Spinal cord (tissue), 10 donors: Measurements from ENCODE around the gene ZNF860. TPM values are rescaled to one million over a fixed set of nuclear protein-coding genes. Genes with fewer than 3 reads are reported as not detected.

Source experiments
- DNase-seq, 6 donors: peaks; one replicate each; pipeline versions ENCODE4 v3.0.0 to v3.0.0-alpha.2; 2013 to 2015; ENCODE audit warnings: low spot score in 6 of 6, low read depth in 4 of 6
- H3K27ac ChIP-seq: one replicate; pipeline ENCODE4 v1.5.1; 2013; ENCODE audit warnings: low read depth, low read length, control low read depth
- H3K27me3 ChIP-seq: one replicate; pipeline ENCODE4 v1.6.1; 2013; ENCODE audit warnings: low read length; ENCODE audit not compliant: control insufficient read depth, insufficient read depth
- H3K36me3 ChIP-seq: one replicate; pipeline ENCODE4 v1.6.1; 2013; ENCODE audit warnings: low read length; ENCODE audit not compliant: control insufficient read depth, insufficient read depth
- H3K4me1 ChIP-seq: one replicate; pipeline ENCODE4 v1.6.1; 2013; ENCODE audit warnings: low read length; ENCODE audit not compliant: control insufficient read depth, insufficient read depth
- H3K4me3 ChIP-seq: one replicate; pipeline ENCODE4 v1.5.1; 2013; ENCODE audit warnings: low read depth, low read length, control low read depth
- H3K9me3 ChIP-seq: one replicate; pipeline ENCODE4 v1.6.1; 2013; ENCODE audit warnings: low read length; ENCODE audit not compliant: control insufficient read depth, insufficient read depth
- WGBS: methylation state at CpG from one replicate; pipeline ENCODE4 v1.1.5; 2013; ENCODE audit warnings: missing lambda C conversion rate; ENCODE audit not compliant: insufficient coverage; 5-methylcytosine and 5-hydroxymethylcytosine counted together
- polyA plus RNA-seq, 2 donors: library from polyadenylated mRNA; unstranded; fragments of 120-200 nt; gene quantifications; one replicate each; pipeline ENCODE4 v1.2.1, GENCODE V29; 2013; ENCODE audit not compliant: insufficient read length in 2 of 2
- total RNA-seq, 2 donors: library from RNA; depleted of rRNA in 1 of 2; stranded (reverse); fragments of 120-200 nt in 1 of 2; fragments of >200 nt in 1 of 2; gene quantifications; one replicate each; pipeline versions ENCODE4 v1.2.3 to v1.2.4, GENCODE V29; 2013 to 2014
- donor health status: healthy.

Gene ZNF860
- total and polyA plus RNA-seq, 4 donors, result 1.0 to 2.7 (median 1.7) TPM

GRCh38 chr3:31959251-31959650 lies 22.3 kb upstream of the ZNF860 start:
- Histone ChIP-seq H3K4me3 (no peak overlapping the region), H3K27ac (no peak overlapping the region), H3K9me3 (no peaks in the 10 kb centered on the region), H3K4me1 (peaks cover 2% of the 10 kb centered on the region), H3K36me3 (no peaks in the 10 kb centered on the region), H3K27me3 (peaks cover 2% of the 10 kb centered on the region)
- DNase-seq, result no peak
- WGBS, result no CpG with 5 or more reads among the region's 2 CpGs

DNA sequence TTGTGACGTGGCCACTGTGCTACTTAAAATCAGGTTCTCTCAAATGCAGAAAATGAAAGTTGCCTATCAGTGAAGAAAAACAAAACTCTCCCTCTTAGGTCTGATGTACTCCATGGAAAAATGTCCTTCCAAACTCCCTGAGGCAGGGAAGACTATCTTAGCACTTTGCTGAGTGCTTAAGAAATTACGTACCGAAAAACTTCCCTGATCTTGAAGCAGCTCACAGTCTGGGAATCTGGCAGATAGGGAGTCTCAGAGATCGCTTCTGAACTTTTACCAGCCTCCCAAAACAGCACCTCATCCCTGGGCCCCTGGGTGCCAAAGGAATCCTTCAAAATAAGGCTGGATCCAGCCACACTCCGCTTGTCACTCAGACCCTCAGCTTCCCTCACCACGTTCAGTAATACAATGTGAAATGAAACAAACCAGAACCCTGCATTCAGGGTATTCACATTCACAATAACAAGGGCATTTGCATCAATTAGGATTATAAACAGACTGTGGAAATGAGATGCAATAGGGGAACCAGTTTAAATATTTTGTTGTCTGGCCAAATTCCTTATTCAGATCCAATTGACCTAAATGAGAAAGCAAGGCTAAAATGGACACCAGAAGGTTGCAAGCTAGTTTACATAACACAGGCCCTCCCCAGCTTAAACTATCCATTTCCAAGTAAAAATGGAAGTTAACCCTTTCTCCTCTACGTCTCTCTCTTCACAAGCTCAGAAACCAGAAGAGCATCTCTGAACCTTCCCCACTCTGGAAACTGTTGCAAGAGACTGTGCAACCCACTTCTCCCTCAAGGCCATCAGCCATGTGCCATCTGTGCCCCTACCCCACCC lies 21.4 kb upstream of the ZNF860 start:
- no peaks in the 10 kb centered on the region for H3K36me3 ChIP-seq
- H3K27me3 ChIP-seq, result peaks cover 2% of the 10 kb centered on the region
- 34% methylated on average over 5 of the region's 7 CpGs for WGBS
- H3K4me1 ChIP-seq, result peaks cover 2% of the 10 kb centered on the region
- H3K9me3 ChIP-seq, result no peaks in the 10 kb centered on the region
- peak in 2 of 6 donors; percentile 23 to 65 for DNase-seq
- peak overlapping the region; percentile 52 for H3K27ac ChIP-seq
- no peak overlapping the region for H3K4me3 ChIP-seq

GRCh38 chr3:31960793-31961431 lies 20.6 kb upstream of the ZNF860 start:
- H3K4me1 ChIP-seq, result peaks cover 2% of the 10 kb centered on the region
- peaks cover 2% of the 10 kb centered on the region for H3K27me3 ChIP-seq
- H3K36me3 ChIP-seq, result no peaks in the 10 kb centered on the region
- DNase-seq, result no peak
- no peak overlapping the region for H3K4me3 ChIP-seq
- no peaks in the 10 kb centered on the region for H3K9me3 ChIP-seq
- whole genome bisulfite sequencing, result 80% methylated on average over 1 of the region's 4 CpGs
- H3K27ac ChIP-seq, result no peak overlapping the region

- no peak for DNase-seq
- no peaks in the 10 kb centered on the region for H3K36me3 ChIP-seq
- no peak overlapping the region for H3K27ac ChIP-seq
- peaks cover 2% of the 10 kb centered on the region for H3K27me3 ChIP-seq
- peaks cover 2% of the 10 kb centered on the region for H3K4me1 ChIP-seq
- H3K4me3 ChIP-seq, result no peak overlapping the region
- H3K9me3 ChIP-seq, result no peaks in the 10 kb centered on the region
- WGBS, result 100% methylated on average over 1 of the region's 2 CpGs
These were observed 18.7 kb upstream of the ZNF860 start for GRCh38 chr3:31962801-31963205.

DNA sequence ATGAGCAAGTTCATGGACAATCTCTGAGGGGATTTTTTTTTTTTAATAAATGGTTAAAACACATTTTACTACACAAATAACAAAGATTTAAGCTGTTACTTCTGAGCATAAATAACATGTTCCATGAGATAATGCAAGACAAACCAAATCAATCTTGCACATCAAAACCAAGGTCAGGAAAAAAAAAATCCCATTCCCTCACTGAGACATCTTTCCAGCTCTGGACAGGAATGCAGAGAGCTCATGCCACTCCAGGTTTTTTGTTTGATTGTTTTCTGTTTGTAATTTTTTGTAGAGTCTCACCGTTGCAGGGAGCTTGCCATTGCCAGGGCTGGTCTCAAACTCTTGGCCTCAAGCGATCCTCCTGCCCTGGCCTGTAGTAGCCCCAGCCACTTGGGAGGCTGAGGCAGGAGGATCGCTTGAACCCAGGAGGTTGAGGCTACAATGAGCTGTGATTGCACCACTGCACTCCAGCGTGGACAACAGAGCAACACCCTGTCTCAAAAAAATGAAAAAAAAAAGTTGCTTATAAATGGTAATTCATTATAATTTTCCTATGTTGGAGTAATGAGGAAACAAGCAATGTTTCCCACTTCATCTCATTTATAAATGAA lies 14.5 kb upstream of the ZNF860 start:
- Histone ChIP-seq H3K36me3 (no peaks in the 10 kb centered on the region), H3K4me1 (no peaks in the 10 kb centered on the region), H3K27me3 (peaks cover 2% of the 10 kb centered on the region), H3K4me3 (no peak overlapping the region), H3K27ac (no peak overlapping the region), H3K9me3 (no peaks in the 10 kb centered on the region)
- WGBS, result 89% methylated on average over 3 of the region's 4 CpGs
- no peak for DNase-seq

GRCh38 chr3:31967592-31967991 lies 14.0 kb upstream of the ZNF860 start:
- no peaks in the 10 kb centered on the region for H3K36me3 ChIP-seq
- H3K4me3 ChIP-seq, result no peak overlapping the region
- no peak overlapping the region for H3K27ac ChIP-seq
- no CpG with 5 or more reads among the region's 2 CpGs for WGBS
- DNase-seq, result no peak
- H3K9me3 ChIP-seq, result no peaks in the 10 kb centered on the region
- H3K27me3 ChIP-seq, result peaks cover 2% of the 10 kb centered on the region
- H3K4me1 ChIP-seq, result no peaks in the 10 kb centered on the region

- Histone ChIP-seq H3K27ac (no peak overlapping the region), H3K36me3 (no peaks in the 10 kb centered on the region), H3K27me3 (peaks cover under 1% of the 10 kb centered on the region), H3K4me3 (no peak overlapping the region), H3K9me3 (no peaks in the 10 kb centered on the region), H3K4me1 (no peaks in the 10 kb centered on the region)
- no peak for DNase-seq
- WGBS, result no CpG with 5 or more reads among the region's 2 CpGs
These were observed 13.1 kb upstream of the ZNF860 start for GRCh38 chr3:31968369-31968926.

GRCh38 chr3:31968927-31969418 lies 12.6 kb upstream of the ZNF860 start:
- Histone ChIP-seq H3K27ac (no peak overlapping the region), H3K36me3 (no peaks in the 10 kb centered on the region), H3K27me3 (no peaks in the 10 kb centered on the region), H3K9me3 (no peaks in the 10 kb centered on the region), H3K4me3 (no peak overlapping the region), H3K4me1 (no peaks in the 10 kb centered on the region)
- no CpG with 5 or more reads among the region's 6 CpGs for WGBS
- peak in 1 of 6 donors; percentile 35 for DNase-seq

DNA sequence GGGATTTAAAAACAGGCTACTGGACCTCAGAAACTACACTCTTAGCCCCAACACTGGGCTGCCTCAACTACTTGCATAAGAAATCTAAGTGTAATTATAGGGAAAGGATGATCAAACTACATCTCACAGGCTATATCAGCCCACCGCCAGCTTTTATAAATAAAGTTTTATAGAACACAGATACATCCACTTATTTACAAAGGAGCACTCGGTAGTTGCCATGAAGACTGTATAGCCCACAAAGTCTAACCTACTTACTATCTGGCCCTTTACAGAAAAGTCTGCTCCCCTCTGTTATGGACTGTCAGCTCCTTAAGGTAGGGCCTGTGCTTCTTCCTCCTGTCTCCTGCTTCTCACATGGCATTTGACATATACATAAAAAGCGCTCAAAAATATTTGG lies 9.9 kb upstream of the ZNF860 start:
- H3K27ac ChIP-seq, result no peak overlapping the region
- DNase-seq, result no peak
- no peaks in the 10 kb centered on the region for H3K27me3 ChIP-seq
- H3K4me1 ChIP-seq, result no peaks in the 10 kb centered on the region
- WGBS, result 100% methylated on average over 2 of the region's 3 CpGs
- H3K9me3 ChIP-seq, result no peaks in the 10 kb centered on the region
- H3K36me3 ChIP-seq, result no peaks in the 10 kb centered on the region
- H3K4me3 ChIP-seq, result no peak overlapping the region
